ENCODE results near the gene MLXIP.

MLXIP gene

GRCh38 chr12:122080149-122081082, 1.9 kb downstream of the MLXIP start:
- H3K9me2 ChIP-seq (replicated peaks; ENCODE audit: insufficient read depth, low read length): no peaks in the 10 kb centered on the region
- no peak overlapping the region for H2AFZ ChIP-seq (ENCODE audit: low read length)
- peak overlapping the region; percentile 75; the same call in 1 of the 2 replicates for H3K27ac ChIP-seq (ENCODE audit: low read length)
- peaks cover 61% of the 10 kb centered on the region for H3K79me2 ChIP-seq (ENCODE audit: low read length)
- no peak for TF ChIP-seq CTCF (IDR thresholded peaks at IDR 0.05; ENCODE audit: low read length)
- TF ChIP-seq EZH2 (optimal IDR thresholded peaks at IDR 0.05; ENCODE audit: low read depth, low read length): no peak
- no peak for TF ChIP-seq EZH2phosphoT487 (IDR thresholded peaks at IDR 0.05; ENCODE audit: low read length)
- DNase-seq: peak; percentile 6
- H3K4me1 ChIP-seq (ENCODE audit: low read length): peaks cover 12% of the 10 kb centered on the region
- H3K9ac ChIP-seq (ENCODE audit: low read length): peak overlapping the region; percentile 59; the same call in 1 of the 2 replicates
- no peaks in the 10 kb centered on the region for H4K20me1 ChIP-seq (ENCODE audit: insufficient read depth, low read length)
- H3K9me3 ChIP-seq (replicated peaks; ENCODE audit: insufficient read depth, low read length): no peaks in the 10 kb centered on the region
- peak overlapping the region; percentile 87 for H3K4me2 ChIP-seq (ENCODE audit: low read depth, low read length)
- H3K36me3 ChIP-seq (replicated peaks; ENCODE audit: insufficient read depth, low read length): no peaks in the 10 kb centered on the region
- H3K27me3 ChIP-seq (replicated peaks; ENCODE audit: insufficient read depth, low read length): no peaks in the 10 kb centered on the region
- H3K4me3 ChIP-seq (ENCODE audit: low read length): peak overlapping the region; percentile 74
- H3F3A ChIP-seq (ENCODE audit: insufficient read depth, low read length): peaks cover 32% of the 10 kb centered on the region

DNA sequence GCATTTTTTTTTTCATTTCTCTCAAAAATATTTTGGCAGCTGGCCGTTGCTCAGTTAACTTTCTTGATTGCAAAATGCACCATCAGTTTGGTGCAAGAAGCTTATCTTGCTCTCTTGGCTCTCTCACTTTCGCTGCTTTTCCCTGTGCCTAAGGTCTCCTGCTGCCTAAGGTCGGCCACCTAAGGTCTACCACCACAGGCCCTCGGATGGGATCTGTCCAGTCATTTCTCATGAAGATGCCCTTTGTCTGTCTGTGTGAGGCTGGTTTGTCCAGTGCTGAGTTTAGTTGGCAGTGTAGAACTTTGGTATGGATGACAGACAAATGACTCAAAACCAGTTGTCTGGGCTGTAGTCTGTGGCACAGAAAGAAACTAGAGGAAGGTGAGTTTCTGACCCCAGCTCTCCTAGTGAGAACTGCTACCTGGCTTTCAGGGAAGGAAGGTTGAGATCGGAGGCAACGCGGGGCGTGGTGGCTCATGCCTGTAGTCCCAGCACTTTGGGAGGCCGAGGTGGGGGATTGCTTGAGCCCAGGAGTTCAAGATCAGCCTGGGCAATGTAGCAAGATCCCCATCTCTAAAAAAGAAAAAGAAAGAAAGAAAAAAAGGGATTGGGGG, 2.6 kb downstream of the MLXIP start:
- peak overlapping the region; percentile 59; the same call in 1 of the 2 replicates for H3K9ac ChIP-seq (ENCODE audit: low read length)
- H3K27me3 ChIP-seq (replicated peaks; ENCODE audit: insufficient read depth, low read length): no peaks in the 10 kb centered on the region
- no peak overlapping the region for H2AFZ ChIP-seq (ENCODE audit: low read length)
- H3K36me3 ChIP-seq (replicated peaks; ENCODE audit: insufficient read depth, low read length): no peaks in the 10 kb centered on the region
- no peaks in the 10 kb centered on the region for H3K9me3 ChIP-seq (replicated peaks; ENCODE audit: insufficient read depth, low read length)
- peaks cover 68% of the 10 kb centered on the region for H3K79me2 ChIP-seq (ENCODE audit: low read length)
- no peaks in the 10 kb centered on the region for H3K9me2 ChIP-seq (replicated peaks; ENCODE audit: insufficient read depth, low read length)
- H3F3A ChIP-seq (ENCODE audit: insufficient read depth, low read length): peaks cover 32% of the 10 kb centered on the region
- no peaks in the 10 kb centered on the region for H4K20me1 ChIP-seq (ENCODE audit: insufficient read depth, low read length)
- DNase-seq: peak; percentile 9
- H3K4me3 ChIP-seq (ENCODE audit: low read length): peak overlapping the region; percentile 74
- peak overlapping the region; percentile 87 for H3K4me2 ChIP-seq (ENCODE audit: low read depth, low read length)
- peaks cover 12% of the 10 kb centered on the region for H3K4me1 ChIP-seq (ENCODE audit: low read length)
- no peak for TF ChIP-seq EZH2phosphoT487 (IDR thresholded peaks at IDR 0.05; ENCODE audit: low read length)
- no peak for TF ChIP-seq EZH2 (optimal IDR thresholded peaks at IDR 0.05; ENCODE audit: low read depth, low read length)
- TF ChIP-seq CTCF (IDR thresholded peaks at IDR 0.05; ENCODE audit: low read length): no peak
- peak overlapping the region; percentile 75; the same call in 1 of the 2 replicates for H3K27ac ChIP-seq (ENCODE audit: low read length)

DNA sequence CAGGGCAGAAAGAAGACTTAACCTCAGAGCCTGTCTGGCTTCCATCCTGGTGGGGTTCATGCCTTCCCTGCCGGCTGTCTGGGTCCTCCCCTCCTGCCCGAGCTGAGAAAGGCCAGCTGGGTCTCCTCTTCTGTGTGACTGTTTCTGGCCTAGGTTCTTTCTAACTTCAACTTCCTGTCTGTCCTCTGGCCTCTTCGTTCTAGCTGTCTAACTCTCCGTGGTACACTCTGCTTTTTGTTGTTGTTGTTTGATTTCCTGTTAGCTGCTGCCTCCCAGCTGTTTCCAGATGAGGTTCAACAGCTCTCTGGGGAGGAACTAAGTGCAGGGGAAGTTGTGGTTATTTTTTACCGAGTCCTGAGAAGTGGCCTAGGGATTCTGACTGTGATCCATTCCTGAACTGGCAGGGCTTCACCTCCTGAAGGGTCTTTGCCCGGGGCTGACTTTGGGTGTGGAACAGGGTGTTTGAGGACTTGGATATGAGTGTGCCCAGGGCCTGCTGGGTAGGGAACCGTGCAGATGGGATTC, 3.2 kb downstream of the MLXIP start:
- Histone ChIP-seq H3K4me1 (ENCODE audit: low read length) (peaks cover 12% of the 10 kb centered on the region), H3K4me2 (ENCODE audit: low read depth, low read length) (peak overlapping the region; percentile 87), H3K79me2 (ENCODE audit: low read length) (peaks cover 74% of the 10 kb centered on the region), H4K20me1 (ENCODE audit: insufficient read depth, low read length) (no peaks in the 10 kb centered on the region), H3K9ac (ENCODE audit: low read length) (peak overlapping the region; percentile 59; the same call in 1 of the 2 replicates), H3K9me2 (replicated peaks; ENCODE audit: insufficient read depth, low read length) (no peaks in the 10 kb centered on the region), H3K27me3 (replicated peaks; ENCODE audit: insufficient read depth, low read length) (no peaks in the 10 kb centered on the region), H3K27ac (ENCODE audit: low read length) (peak overlapping the region; percentile 75; the same call in 1 of the 2 replicates), H2AFZ (ENCODE audit: low read length) (no peak overlapping the region), H3K4me3 (ENCODE audit: low read length) (peak overlapping the region; percentile 74), H3K9me3 (replicated peaks; ENCODE audit: insufficient read depth, low read length) (no peaks in the 10 kb centered on the region), H3K36me3 (replicated peaks; ENCODE audit: insufficient read depth, low read length) (no peaks in the 10 kb centered on the region), H3F3A (ENCODE audit: insufficient read depth, low read length) (peaks cover 32% of the 10 kb centered on the region)
- peak; percentile 50 for DNase-seq
- TF ChIP-seq EZH2 (optimal IDR thresholded peaks at IDR 0.05; ENCODE audit: low read depth, low read length) (no peak), CTCF (IDR thresholded peaks at IDR 0.05; ENCODE audit: low read length) (no peak), EZH2phosphoT487 (IDR thresholded peaks at IDR 0.05; ENCODE audit: low read length) (no peak)

Data from MM.1S (cell line).